ENCODE data around the gene DCTPP1. TPM values are rescaled to one million over a fixed set of nuclear protein-coding genes. Genes with fewer than 3 reads are reported as not detected.

Gene DCTPP1
- total and polyA plus RNA-seq, 2 of the 13 experiments (the other 11 are each of a cell fraction or from before 2014, with no cell fraction given): 54.8 to 74.4 TPM

GRCh38 chr16:30445408-30446202, 15.8 kb upstream of the DCTPP1 start, which contains the start of gene SEPHS2 (continued):
- TF ChIP-seq, protein P1, sequence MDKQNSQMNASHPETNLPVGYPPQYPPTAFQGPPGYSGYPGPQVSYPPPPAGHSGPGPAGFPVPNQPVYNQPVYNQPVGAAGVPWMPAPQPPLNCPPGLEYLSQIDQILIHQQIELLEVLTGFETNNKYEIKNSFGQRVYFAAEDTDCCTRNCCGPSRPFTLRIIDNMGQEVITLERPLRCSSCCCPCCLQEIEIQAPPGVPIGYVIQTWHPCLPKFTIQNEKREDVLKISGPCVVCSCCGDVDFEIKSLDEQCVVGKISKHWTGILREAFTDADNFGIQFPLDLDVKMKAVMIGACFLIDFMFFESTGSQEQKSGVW (CRISPR knock-in tag; IDR thresholded peaks at IDR 0.05; ENCODE audit: borderline replicate concordance): no peak
- TF ChIP-seq ZNF577 (CRISPR knock-in tag; IDR thresholded peaks at IDR 0.05; ENCODE audit: borderline replicate concordance, low read depth) (no peak), ZNF572 (CRISPR knock-in tag; IDR thresholded peaks at IDR 0.05) (no peak; the same call in 1 of the 2 replicates), ZBTB42 (CRISPR knock-in tag; IDR thresholded peaks at IDR 0.05) (peak; percentile 57; the same call in 1 of the 2 replicates), NFE2L2 (IDR thresholded peaks at IDR 0.05; ENCODE audit: low read length) (no peak), ZNF468 (CRISPR knock-in tag; IDR thresholded peaks at IDR 0.05) (no peak), FOXK2 (IDR thresholded peaks at IDR 0.05) (peak; percentile 76; the same call in 1 of the 2 replicates), ZNF770 (CRISPR knock-in tag; IDR thresholded peaks at IDR 0.05) (no peak), ZNF574 (CRISPR knock-in tag; IDR thresholded peaks at IDR 0.05) (peak; percentile 63), ZNF547 (CRISPR knock-in tag; IDR thresholded peaks at IDR 0.05) (peak; percentile 31; the same call in 1 of the 2 replicates), TBL1XR1 (IDR thresholded peaks at IDR 0.05; ENCODE audit: borderline replicate concordance, low read length, partially characterized antibody) (no peak), HNF1B (CRISPR knock-in tag; IDR thresholded peaks at IDR 0.05) (peak; percentile 93), HNRNPUL1 (IDR thresholded peaks at IDR 0.05; ENCODE audit: low read depth, low read length) (no peak), KDM3A (CRISPR knock-in tag; IDR thresholded peaks at IDR 0.05; ENCODE audit: low read depth) (0 out of 2 replicates have a peak, but pooled peaks have one; percentile 16), KLF13 (CRISPR knock-in tag; IDR thresholded peaks at IDR 0.05) (no peak), ZFP36L1 (CRISPR knock-in tag; IDR thresholded peaks at IDR 0.05) (peak; percentile 72; the same call in 1 of the 2 replicates), CHD4 (IDR thresholded peaks at IDR 0.05; ENCODE audit: borderline replicate concordance, low read length) (no peak)
- TF ChIP-seq, protein P2, sequence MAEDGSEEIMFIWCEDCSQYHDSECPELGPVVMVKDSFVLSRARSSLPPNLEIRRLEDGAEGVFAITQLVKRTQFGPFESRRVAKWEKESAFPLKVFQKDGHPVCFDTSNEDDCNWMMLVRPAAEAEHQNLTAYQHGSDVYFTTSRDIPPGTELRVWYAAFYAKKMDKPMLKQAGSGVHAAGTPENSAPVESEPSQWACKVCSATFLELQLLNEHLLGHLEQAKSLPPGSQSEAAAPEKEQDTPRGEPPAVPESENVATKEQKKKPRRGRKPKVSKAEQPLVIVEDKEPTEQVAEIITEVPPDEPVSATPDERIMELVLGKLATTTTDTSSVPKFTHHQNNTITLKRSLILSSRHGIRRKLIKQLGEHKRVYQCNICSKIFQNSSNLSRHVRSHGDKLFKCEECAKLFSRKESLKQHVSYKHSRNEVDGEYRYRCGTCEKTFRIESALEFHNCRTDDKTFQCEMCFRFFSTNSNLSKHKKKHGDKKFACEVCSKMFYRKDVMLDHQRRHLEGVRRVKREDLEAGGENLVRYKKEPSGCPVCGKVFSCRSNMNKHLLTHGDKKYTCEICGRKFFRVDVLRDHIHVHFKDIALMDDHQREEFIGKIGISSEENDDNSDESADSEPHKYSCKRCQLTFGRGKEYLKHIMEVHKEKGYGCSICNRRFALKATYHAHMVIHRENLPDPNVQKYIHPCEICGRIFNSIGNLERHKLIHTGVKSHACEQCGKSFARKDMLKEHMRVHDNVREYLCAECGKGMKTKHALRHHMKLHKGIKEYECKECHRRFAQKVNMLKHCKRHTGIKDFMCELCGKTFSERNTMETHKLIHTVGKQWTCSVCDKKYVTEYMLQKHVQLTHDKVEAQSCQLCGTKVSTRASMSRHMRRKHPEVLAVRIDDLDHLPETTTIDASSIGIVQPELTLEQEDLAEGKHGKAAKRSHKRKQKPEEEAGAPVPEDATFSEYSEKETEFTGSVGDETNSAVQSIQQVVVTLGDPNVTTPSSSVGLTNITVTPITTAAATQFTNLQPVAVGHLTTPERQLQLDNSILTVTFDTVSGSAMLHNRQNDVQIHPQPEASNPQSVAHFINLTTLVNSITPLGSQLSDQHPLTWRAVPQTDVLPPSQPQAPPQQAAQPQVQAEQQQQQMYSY (CRISPR knock-in tag; IDR thresholded peaks at IDR 0.05): peak; percentile 24; the same call in 1 of the 2 replicates

Measured in HepG2 (cell line).